Stomach (tissue), 9 donors: ENCODE results near the gene TMEM132C. TPM values are rescaled to one million over a fixed set of nuclear protein-coding genes. Genes with fewer than 3 reads are reported as not detected.

Source experiments
- DNase-seq, 2 donors: peaks; one replicate each; pipeline versions ENCODE4 v3.0.0 to v3.0.0-alpha.2; 2013 to 2019
- H3K27ac ChIP-seq, 5 donors: fragments of 200-600 bp in 4 of 5; sonication (generic) in 4 of 5; one replicate each; pipeline ENCODE4 v1.5.1; 2013 to 2019; ENCODE audit warnings: mild to moderate bottlenecking in 1 of 5, moderate library complexity in 1 of 5
- H3K27me3 ChIP-seq, 3 donors: fragments of 200-600 bp; sonication (generic); one replicate each; pipeline ENCODE4 v1.5.1; 2017 to 2019; ENCODE audit warnings: mixed run types in 1 of 3
- H3K36me3 ChIP-seq, 4 donors: fragments of 200-600 bp; sonication (generic); 1 replicate in 3 of 4; 2 replicates in 1 of 4; pipeline ENCODE4 v1.5.1; 2016 to 2019
- H3K4me1 ChIP-seq, 4 donors: fragments of 200-600 bp; sonication (generic); one replicate each; pipeline ENCODE4 v1.5.1; 2016 to 2019
- H3K4me3 ChIP-seq, 4 donors: fragments of 200-600 bp; sonication (generic) in 3 of 4; one replicate each; pipeline ENCODE4 v1.5.1; 2016 to 2019; ENCODE audit warnings: mild to moderate bottlenecking in 1 of 4
- H3K9me3 ChIP-seq, 4 donors: fragments of 200-600 bp; sonication (generic); one replicate each; pipeline ENCODE4 v1.5.1; 2016 to 2019
- EP300 ChIP-seq: sonication (generic); formaldehyde crosslinking; IDR thresholded peaks from one replicate; pipeline ENCODE4 v1.6.1; 2017; ENCODE audit warnings: antibody characterized with exemption
- POLR2A ChIP-seq, 4 donors: fragments of 450-650 bp; IDR thresholded peaks; one replicate each; pipeline ENCODE4 v1.6.1; 2016; ENCODE audit warnings: antibody characterized with exemption in 4 of 4, control low read depth in 2 of 4, mild to moderate bottlenecking in 1 of 4, moderate library complexity in 1 of 4
- POLR2AphosphoS5 ChIP-seq, 3 donors: sonication (generic); formaldehyde crosslinking; IDR thresholded peaks; one replicate each; pipeline ENCODE4 v1.6.1; 2016; ENCODE audit warnings: antibody characterized with exemption in 3 of 3
- WGBS, 5 donors: extraction: QIAGEN DNeasy Blood & Tissue Kit in 3 of 5; methylation state at CpG; one replicate each; pipeline versions ENCODE4 v1.1.5 to v1.1.7; 2013 to 2018; 5-methylcytosine and 5-hydroxymethylcytosine counted together
- intact Hi-C: fragments of 100-400 bp; cut with DNase I; formaldehyde crosslinking; loops from one replicate; pipeline ENCODE4 v1.15.1; 2023; ENCODE audit warnings: low total_unique reads
- polyA plus RNA-seq, 3 donors: library from polyadenylated mRNA; stranded (reverse); fragments of 200-250 nt; gene quantifications; one replicate each; pipeline ENCODE4 v1.2.3, GENCODE V29; 2013
- total RNA-seq, 5 donors: library from RNA; depleted of rRNA; stranded (reverse); fragments of >200 nt; gene quantifications; one replicate each; pipeline versions ENCODE4 v1.1.0 to v1.2.3, GENCODE V29; 2014 to 2016
- TF ChIP-seq, protein P1 (sequence below), 7 experiments: fragments of 450-650 bp in 4 of 7; fragments of 200-600 bp in 3 of 7; sonication (generic) in 3 of 7; IDR thresholded peaks; one replicate each; pipeline ENCODE4 v1.5.1; 2016 to 2019; ENCODE audit warnings: antibody characterized with exemption in 7 of 7, control low read depth in 2 of 7, mild to moderate bottlenecking in 1 of 7
- donor health status: healthy with polysubstance abuse.
- donor health status: Bipolar disorder and iron deficiency.
- donor health status: healthy.

TMEM132C gene
- total and polyA plus RNA-seq, 8 donors, result under 0.01 to 12.8 (median 0.94) TPM

DNA sequence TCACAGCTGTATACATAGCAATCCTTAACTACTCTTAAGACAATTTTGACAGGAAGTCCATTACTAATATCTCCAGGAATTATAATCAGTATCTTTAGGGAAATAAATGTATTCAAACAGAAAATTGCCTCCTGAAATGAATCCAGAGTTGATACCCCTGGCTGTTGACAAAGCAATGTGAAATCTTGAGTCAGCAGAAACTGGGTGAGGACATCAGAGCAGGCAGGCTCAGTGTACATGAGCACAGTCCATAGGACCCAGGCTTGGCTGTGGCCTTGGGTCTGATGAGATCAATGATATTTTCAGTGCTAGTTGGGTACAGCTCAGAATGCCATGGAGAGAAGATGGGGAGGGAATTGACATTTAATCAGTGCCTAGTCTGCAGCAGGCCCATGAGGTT lies 405.5 kb downstream of the TMEM132C start:
- DNase-seq, result no peak
- Histone ChIP-seq H3K9me3 (peaks cover 0 to 7% (median 2%) of the 10 kb centered on the region in 4 donors), H3K27me3 (no peaks in the 10 kb centered on the region), H3K4me1 (no peaks in the 10 kb centered on the region), H3K4me3 (no peak overlapping the region), H3K27ac (no peak overlapping the region), H3K36me3 (no peaks in the 10 kb centered on the region)
- TF ChIP-seq POLR2A (IDR thresholded peaks at IDR 0.05) (no peak), EP300 (no peak), POLR2AphosphoS5 (IDR thresholded peaks at IDR 0.05) (no peak)
- TF ChIP-seq, protein P1, sequence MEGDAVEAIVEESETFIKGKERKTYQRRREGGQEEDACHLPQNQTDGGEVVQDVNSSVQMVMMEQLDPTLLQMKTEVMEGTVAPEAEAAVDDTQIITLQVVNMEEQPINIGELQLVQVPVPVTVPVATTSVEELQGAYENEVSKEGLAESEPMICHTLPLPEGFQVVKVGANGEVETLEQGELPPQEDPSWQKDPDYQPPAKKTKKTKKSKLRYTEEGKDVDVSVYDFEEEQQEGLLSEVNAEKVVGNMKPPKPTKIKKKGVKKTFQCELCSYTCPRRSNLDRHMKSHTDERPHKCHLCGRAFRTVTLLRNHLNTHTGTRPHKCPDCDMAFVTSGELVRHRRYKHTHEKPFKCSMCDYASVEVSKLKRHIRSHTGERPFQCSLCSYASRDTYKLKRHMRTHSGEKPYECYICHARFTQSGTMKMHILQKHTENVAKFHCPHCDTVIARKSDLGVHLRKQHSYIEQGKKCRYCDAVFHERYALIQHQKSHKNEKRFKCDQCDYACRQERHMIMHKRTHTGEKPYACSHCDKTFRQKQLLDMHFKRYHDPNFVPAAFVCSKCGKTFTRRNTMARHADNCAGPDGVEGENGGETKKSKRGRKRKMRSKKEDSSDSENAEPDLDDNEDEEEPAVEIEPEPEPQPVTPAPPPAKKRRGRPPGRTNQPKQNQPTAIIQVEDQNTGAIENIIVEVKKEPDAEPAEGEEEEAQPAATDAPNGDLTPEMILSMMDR (IDR thresholded peaks at IDR 0.05), result no peak
- intact Hi-C loops, result no loop called here

DNA sequence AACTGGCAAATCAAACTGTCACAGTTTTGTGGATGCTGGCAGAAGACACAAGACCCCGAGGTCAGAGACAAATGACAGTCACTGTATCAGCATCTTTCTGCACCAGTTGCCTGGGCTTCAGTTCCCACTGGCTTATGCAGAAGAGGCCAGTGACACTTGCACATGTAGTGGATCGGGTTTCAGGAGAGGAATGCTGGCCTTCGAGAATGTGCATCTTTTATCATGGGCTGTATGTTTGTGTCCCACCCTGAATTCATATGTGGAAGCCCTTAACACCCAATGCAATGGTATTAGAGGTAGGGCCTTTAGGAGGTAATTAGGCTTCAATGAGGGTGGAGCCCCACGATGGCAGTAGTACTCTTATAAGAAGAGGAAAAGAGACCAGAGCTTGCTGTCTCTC lies 405.9 kb downstream of the TMEM132C start:
- TF ChIP-seq POLR2A (IDR thresholded peaks at IDR 0.05) (no peak), EP300 (no peak)
- Histone ChIP-seq H3K4me3 (no peak overlapping the region), H3K27ac (no peak overlapping the region), H3K4me1 (no peaks in the 10 kb centered on the region), H3K27me3 (no peaks in the 10 kb centered on the region), H3K9me3 (peaks cover 0 to 7% (median 2%) of the 10 kb centered on the region in 4 donors), H3K36me3 (no peaks in the 10 kb centered on the region)
- no peak for DNase-seq
- intact Hi-C loops, result no loop called here
- WGBS, 5 donors, result 54 to 57% (median 56%) methylated on average over 4 of the region's 4 CpGs

DNA sequence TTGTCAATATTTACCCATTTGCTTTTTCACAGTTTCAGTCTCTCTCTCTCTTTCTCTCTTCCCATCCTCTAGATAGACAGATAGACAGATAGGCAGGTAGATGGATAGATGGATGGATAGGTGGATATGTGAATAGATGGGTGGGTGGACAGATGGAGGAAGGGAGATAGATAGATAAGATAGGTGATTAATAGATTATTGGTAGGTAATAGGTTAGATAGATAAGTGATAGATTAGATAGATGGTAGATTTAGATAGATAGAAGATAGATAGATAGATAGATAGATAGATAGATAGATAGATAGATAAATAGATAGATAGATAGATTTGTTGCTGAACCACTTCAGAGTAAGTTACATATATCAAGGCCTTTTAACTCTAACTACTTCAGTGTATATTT lies 408.6 kb downstream of the TMEM132C start:
- intact Hi-C loops, result no loop called here
- no peak for DNase-seq
- no peaks in the 10 kb centered on the region for H3K4me1 ChIP-seq
- TF ChIP-seq POLR2A (IDR thresholded peaks at IDR 0.05), result no peak
- TF ChIP-seq POLR2AphosphoS5 (IDR thresholded peaks at IDR 0.05), result no peak
- TF ChIP-seq, protein P1 (IDR thresholded peaks at IDR 0.05), result no peak
- H3K9me3 ChIP-seq, result peaks cover 0 to 11% (median 2%) of the 10 kb centered on the region in 4 donors
- no peaks in the 10 kb centered on the region for H3K36me3 ChIP-seq
- no peak overlapping the region for H3K4me3 ChIP-seq
- H3K27me3 ChIP-seq, result no peaks in the 10 kb centered on the region
- H3K27ac ChIP-seq, result no peak overlapping the region

DNA sequence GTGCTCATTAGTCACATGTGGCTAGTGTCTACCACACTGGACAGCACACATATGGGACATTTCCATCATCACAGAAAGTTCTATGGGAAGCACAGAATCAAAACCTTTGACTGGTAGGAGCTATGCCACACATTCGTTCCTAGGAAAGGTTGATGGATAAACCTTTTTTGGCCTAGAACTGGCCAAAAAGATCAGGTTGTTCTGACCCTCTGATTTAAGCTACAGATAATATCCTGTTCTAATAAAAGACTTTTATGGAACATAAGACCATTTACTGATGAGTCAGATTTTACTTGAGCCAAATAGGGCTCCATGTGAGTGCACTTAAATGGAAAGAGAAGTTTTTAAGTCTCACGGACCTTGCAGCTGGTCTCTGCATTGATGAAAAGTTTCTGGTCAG lies 413.6 kb downstream of the TMEM132C start:
- TF ChIP-seq, protein P1 (IDR thresholded peaks at IDR 0.05), result no peak
- TF ChIP-seq POLR2A (IDR thresholded peaks at IDR 0.05) (no peak), POLR2AphosphoS5 (IDR thresholded peaks at IDR 0.05) (no peak), EP300 (no peak)
- DNase-seq, result no peak
- intact Hi-C loops, result no loop called here
- WGBS, 5 donors, result 62 to 87% (median 68%) methylated on average over 2 of the region's 2 CpGs
- no peak overlapping the region for H3K4me3 ChIP-seq
- H3K9me3 ChIP-seq, result peaks cover 0 to 4% (median 0%) of the 10 kb centered on the region in 4 donors
- peaks cover 0 to 5% (median 0%) of the 10 kb centered on the region in 3 donors for H3K27me3 ChIP-seq
- no peak overlapping the region for H3K27ac ChIP-seq
- H3K4me1 ChIP-seq, result no peaks in the 10 kb centered on the region
- H3K36me3 ChIP-seq, result no peaks in the 10 kb centered on the region

DNA sequence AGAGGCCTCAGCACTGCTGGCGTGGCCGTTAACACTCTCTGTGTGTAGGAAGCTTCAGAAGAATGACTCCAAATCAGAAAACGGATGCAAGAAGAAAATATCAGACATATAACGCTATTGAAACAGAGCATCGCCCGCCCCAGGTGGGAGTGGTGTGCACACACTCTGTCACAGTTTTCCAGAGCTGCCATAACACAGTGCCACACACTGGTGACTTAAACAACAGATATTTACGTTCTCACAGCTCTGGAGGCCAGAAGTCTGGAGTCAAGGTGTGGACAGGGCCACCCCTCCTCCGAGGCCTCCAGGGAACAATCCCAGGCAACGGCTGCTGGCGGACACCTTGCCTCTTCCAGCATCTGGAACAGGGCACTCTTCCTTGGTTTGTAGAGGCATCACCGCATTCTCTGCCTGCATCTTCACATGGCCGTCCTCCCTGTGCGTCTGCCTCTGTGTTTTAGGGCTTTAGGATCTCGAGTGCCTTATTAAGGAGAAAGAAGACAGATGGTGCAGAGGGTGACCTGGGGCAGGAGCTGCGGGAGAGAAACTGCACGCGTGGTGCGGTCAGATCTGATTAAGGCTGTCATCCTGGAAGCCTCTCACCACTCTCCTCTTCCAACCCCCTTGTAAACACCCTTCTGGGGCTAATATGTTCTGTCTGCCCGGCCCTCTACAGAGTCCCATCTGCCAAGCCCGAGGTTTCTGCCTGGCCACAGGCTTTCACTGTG lies 415.7 kb downstream of the TMEM132C start:
- intact Hi-C loops, result no loop called here

More for the DNA sequence above, 415.7 kb downstream of the TMEM132C start:
- no peaks in the 10 kb centered on the region for H3K4me1 ChIP-seq
- 72 to 82% (median 75%) methylated on average over 20 of the region's 20 CpGs for WGBS, 5 donors
- no peak for DNase-seq
- H3K27me3 ChIP-seq, result peaks cover 0 to 5% (median 0%) of the 10 kb centered on the region in 3 donors
- TF ChIP-seq, protein P1 (IDR thresholded peaks at IDR 0.05), result no peak
- TF ChIP-seq POLR2A (IDR thresholded peaks at IDR 0.05) (no peak), POLR2AphosphoS5 (IDR thresholded peaks at IDR 0.05) (no peak), EP300 (no peak)
- peaks cover 0 to 4% (median 0%) of the 10 kb centered on the region in 4 donors for H3K9me3 ChIP-seq
- H3K36me3 ChIP-seq, result no peaks in the 10 kb centered on the region
- no peak overlapping the region for H3K4me3 ChIP-seq
- no peak overlapping the region for H3K27ac ChIP-seq
